ENCODE data around the gene COBL. TPM values are rescaled to one million over a fixed set of nuclear protein-coding genes. Genes with fewer than 3 reads are reported as not detected.

The COBL gene
- total and polyA plus RNA-seq, 2 experiments from 2014 or later: not detected

DNA sequence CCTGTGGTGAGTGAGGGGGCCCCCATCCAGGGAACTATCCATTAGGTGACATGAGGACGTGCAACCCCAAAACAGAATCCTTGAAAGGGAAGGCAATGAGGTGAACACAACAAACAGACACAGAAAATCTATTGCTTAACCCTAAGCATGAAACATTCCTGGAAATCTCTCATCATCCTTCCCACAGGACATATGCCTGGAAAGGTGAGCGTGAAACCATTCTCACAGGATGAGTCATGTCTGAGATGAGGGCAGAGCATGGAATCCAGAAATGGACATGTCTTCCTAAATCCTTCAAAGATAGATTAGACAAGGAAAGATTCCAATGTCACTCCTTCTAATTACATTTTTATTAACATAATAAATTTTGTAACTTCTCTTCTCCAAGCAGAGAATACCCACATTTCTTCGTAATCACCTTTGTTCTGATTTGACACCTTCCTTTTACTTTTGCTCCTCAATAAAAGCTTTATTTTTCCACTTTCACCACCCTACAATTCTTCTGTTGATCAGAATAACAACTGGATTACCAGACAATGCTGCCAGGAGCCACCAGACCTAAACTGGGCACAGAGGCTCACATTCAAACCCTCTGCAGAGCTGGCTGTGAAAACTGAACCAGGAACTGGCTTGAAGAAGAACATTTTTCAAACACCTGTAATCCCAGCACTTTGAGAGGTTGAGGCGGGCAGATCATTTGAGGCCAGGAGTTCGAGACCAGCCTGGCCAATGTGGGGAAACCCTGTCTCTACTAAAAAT is 67.2 kb downstream of the COBL start:
- no peak overlapping the region for H2AFZ ChIP-seq
- no peaks in the 10 kb centered on the region for H3K4me1 ChIP-seq (ENCODE audit: insufficient read depth)
- no peak for TF ChIP-seq EZH2 (IDR thresholded peaks at IDR 0.05; ENCODE audit: insufficient read depth, poor library complexity, severe bottlenecking)
- no peak for TF ChIP-seq EZH2phosphoT487 (IDR thresholded peaks at IDR 0.05; ENCODE audit: insufficient read depth, low read depth)
- H3K36me3 ChIP-seq (ENCODE audit: low read depth): no peaks in the 10 kb centered on the region
- no peaks in the 10 kb centered on the region for H3K9me2 ChIP-seq (ENCODE audit: insufficient read depth)
- H3K79me2 ChIP-seq (ENCODE audit: insufficient read depth): no peaks in the 10 kb centered on the region
- H3K4me3 ChIP-seq: no peak overlapping the region
- H3K9me3 ChIP-seq (ENCODE audit: low read depth): no peaks in the 10 kb centered on the region
- H4K20me1 ChIP-seq (ENCODE audit: insufficient read depth): no peaks in the 10 kb centered on the region
- WGBS, 2 experiments (ENCODE audit: low coverage in 1 of 2, low lambda C conversion rate in 2 of 2, missing lambda C conversion rate in 2 of 2): 34 to 38% methylated on average over 5 of the region's 5 CpGs
- DNase-seq: no peak
- no peak overlapping the region for H3K9ac ChIP-seq
- no peak overlapping the region for H3K27ac ChIP-seq
- in situ Hi-C loops (cut with MboI): no loop called here
- no peak overlapping the region for H3K4me2 ChIP-seq (ENCODE audit: unreplicated experiment)
- H3K27me3 ChIP-seq (replicated peaks; ENCODE audit: insufficient read depth): no peaks in the 10 kb centered on the region
- no peaks in the 10 kb centered on the region for H3F3A ChIP-seq (ENCODE audit: insufficient read depth)

DNA sequence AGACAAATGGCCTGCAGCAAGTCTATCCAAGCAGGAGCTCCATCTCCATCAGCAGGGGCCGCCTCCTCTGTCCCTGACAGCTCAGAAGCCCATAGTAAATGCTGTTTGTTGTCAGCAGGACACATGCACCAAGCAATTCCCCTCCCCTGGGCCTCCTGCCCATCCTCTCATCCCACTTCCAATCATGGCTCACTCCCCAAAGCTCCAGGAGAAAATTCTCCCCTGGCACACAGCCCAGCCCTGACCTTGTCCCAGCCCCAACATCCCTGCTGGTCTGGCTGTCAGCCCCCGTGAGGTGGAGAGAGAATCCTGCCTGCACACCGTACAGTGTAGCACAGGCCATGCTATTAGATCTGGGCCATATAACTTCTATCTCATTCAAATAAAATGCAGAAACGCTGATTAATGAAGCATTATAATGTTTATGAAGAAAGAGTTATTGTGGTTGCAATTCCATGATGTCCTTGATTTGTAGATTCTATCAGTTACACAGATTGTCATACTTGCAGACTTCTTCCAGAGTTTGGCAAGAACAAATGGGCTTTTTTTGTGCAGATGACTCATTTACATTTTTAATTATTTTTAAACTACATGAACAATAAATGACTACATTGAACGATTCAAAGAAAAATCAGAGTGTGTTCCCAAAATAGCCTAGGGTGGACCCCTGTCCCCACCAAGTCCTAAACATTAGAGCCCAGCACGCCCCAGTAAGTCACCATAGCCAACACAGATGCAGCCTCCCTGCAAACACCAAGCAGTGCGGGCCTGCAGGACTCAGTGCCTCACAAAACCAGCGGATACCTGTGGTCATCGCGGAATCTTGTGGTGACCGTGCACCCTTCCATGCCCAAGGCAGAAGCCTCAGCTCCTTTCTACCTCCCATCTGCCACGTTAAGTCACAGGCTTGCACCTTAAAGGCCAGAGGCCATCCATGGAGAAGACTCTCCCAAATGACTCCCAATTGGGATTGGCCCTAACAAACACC is 70.1 kb downstream of the COBL start:
- in situ Hi-C loops (cut with MboI): no loop called here
- H3K4me3 ChIP-seq: no peak overlapping the region
- H2AFZ ChIP-seq: no peak overlapping the region
- no peak for DNase-seq
- H3K9ac ChIP-seq: no peak overlapping the region
- H3K9me3 ChIP-seq (ENCODE audit: low read depth): no peaks in the 10 kb centered on the region
- no peaks in the 10 kb centered on the region for H3F3A ChIP-seq (ENCODE audit: insufficient read depth)
- H3K4me1 ChIP-seq (ENCODE audit: insufficient read depth): no peaks in the 10 kb centered on the region
- H4K20me1 ChIP-seq (ENCODE audit: insufficient read depth): no peaks in the 10 kb centered on the region
- H3K36me3 ChIP-seq (ENCODE audit: low read depth): no peaks in the 10 kb centered on the region
- no peak overlapping the region for H3K27ac ChIP-seq
- H3K4me2 ChIP-seq (ENCODE audit: unreplicated experiment): no peak overlapping the region
- TF ChIP-seq EZH2 (IDR thresholded peaks at IDR 0.05; ENCODE audit: insufficient read depth, poor library complexity, severe bottlenecking) (no peak), EZH2phosphoT487 (IDR thresholded peaks at IDR 0.05; ENCODE audit: insufficient read depth, low read depth) (no peak)
- no peaks in the 10 kb centered on the region for H3K27me3 ChIP-seq (replicated peaks; ENCODE audit: insufficient read depth)
- no peaks in the 10 kb centered on the region for H3K9me2 ChIP-seq (ENCODE audit: insufficient read depth)
- WGBS, 2 experiments (ENCODE audit: low coverage in 1 of 2, low lambda C conversion rate in 2 of 2, missing lambda C conversion rate in 2 of 2): 25 to 28% methylated on average over 12 of the region's 12 CpGs
- no peaks in the 10 kb centered on the region for H3K79me2 ChIP-seq (ENCODE audit: insufficient read depth)

DNA sequence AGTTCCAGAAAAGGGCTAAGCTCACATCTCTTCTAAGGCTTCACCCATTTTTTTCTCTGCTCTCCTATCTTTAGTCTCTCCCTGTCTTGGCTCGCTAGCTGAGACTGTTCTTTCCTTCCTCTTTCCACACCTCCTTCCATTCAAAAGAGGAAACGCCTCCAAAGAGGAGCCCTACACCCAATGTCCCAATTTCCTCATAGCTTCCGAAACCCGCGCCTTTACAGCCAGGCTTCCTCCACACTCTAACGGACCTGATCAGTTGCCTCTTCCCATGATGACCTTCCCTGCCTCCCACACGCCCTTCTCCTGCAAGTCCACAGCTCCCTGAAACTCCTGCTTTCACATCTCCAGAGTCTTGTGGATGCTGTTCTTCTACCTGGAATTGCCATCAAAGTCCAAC is 71.7 kb downstream of the COBL start:
- in situ Hi-C loops (cut with MboI): no loop called here

DNA sequence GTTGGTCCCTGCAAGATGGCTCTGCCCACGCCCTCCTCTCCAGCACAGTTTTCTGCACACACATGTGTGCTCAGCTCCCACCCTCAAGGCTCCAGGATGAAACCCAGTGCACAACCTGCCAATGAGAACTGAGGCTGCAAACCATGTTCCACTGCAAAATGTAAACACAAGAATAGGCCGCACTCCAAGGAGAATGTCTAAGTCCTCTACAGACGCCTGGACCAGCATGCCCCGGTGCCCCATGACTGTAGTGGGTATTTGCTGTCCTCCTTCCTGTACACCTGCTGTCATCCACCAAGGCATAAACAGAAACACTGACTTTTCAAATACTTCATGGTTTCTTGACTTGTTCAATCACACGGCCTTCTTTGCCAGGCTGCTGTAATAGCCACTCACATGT is 72.6 kb downstream of the COBL start:
- H3K79me2 ChIP-seq (ENCODE audit: insufficient read depth): no peaks in the 10 kb centered on the region
- in situ Hi-C loops (cut with MboI): no loop called here

More for the DNA sequence above, 71.7 kb downstream of the COBL start:
- Histone ChIP-seq H3K9me3 (ENCODE audit: low read depth) (no peaks in the 10 kb centered on the region), H3K79me2 (ENCODE audit: insufficient read depth) (no peaks in the 10 kb centered on the region), H3K4me2 (ENCODE audit: unreplicated experiment) (no peak overlapping the region), H3F3A (ENCODE audit: insufficient read depth) (no peaks in the 10 kb centered on the region), H2AFZ (no peak overlapping the region), H3K4me1 (ENCODE audit: insufficient read depth) (no peaks in the 10 kb centered on the region), H3K9ac (no peak overlapping the region), H4K20me1 (ENCODE audit: insufficient read depth) (no peaks in the 10 kb centered on the region), H3K27me3 (replicated peaks; ENCODE audit: insufficient read depth) (no peaks in the 10 kb centered on the region), H3K36me3 (ENCODE audit: low read depth) (no peaks in the 10 kb centered on the region), H3K27ac (no peak overlapping the region), H3K9me2 (ENCODE audit: insufficient read depth) (no peaks in the 10 kb centered on the region), H3K4me3 (no peak overlapping the region)
- WGBS, 2 experiments (ENCODE audit: low coverage in 1 of 2, low lambda C conversion rate in 2 of 2, missing lambda C conversion rate in 2 of 2): 37 to 45% methylated on average over 7 of the region's 7 CpGs
- no peak for TF ChIP-seq EZH2phosphoT487 (IDR thresholded peaks at IDR 0.05; ENCODE audit: insufficient read depth, low read depth)
- no peak for TF ChIP-seq EZH2 (IDR thresholded peaks at IDR 0.05; ENCODE audit: insufficient read depth, poor library complexity, severe bottlenecking)
- no peak for DNase-seq

More for the DNA sequence above, 72.6 kb downstream of the COBL start:
- no peak overlapping the region for H2AFZ ChIP-seq
- no peak overlapping the region for H3K9ac ChIP-seq
- no peak overlapping the region for H3K4me2 ChIP-seq (ENCODE audit: unreplicated experiment)
- no peak for DNase-seq
- no peak for TF ChIP-seq EZH2phosphoT487 (IDR thresholded peaks at IDR 0.05; ENCODE audit: insufficient read depth, low read depth)
- TF ChIP-seq EZH2 (IDR thresholded peaks at IDR 0.05; ENCODE audit: insufficient read depth, poor library complexity, severe bottlenecking): no peak
- H3F3A ChIP-seq (ENCODE audit: insufficient read depth): no peaks in the 10 kb centered on the region
- H4K20me1 ChIP-seq (ENCODE audit: insufficient read depth): no peaks in the 10 kb centered on the region
- no peaks in the 10 kb centered on the region for H3K27me3 ChIP-seq (replicated peaks; ENCODE audit: insufficient read depth)
- no peaks in the 10 kb centered on the region for H3K4me1 ChIP-seq (ENCODE audit: insufficient read depth)
- H3K9me2 ChIP-seq (ENCODE audit: insufficient read depth): no peaks in the 10 kb centered on the region
- no peak overlapping the region for H3K4me3 ChIP-seq
- WGBS, 2 experiments (ENCODE audit: low coverage in 1 of 2, low lambda C conversion rate in 2 of 2, missing lambda C conversion rate in 2 of 2): 39 to 44% methylated on average over 5 of the region's 5 CpGs
- no peaks in the 10 kb centered on the region for H3K9me3 ChIP-seq (ENCODE audit: low read depth)
- H3K27ac ChIP-seq: no peak overlapping the region
- no peaks in the 10 kb centered on the region for H3K36me3 ChIP-seq (ENCODE audit: low read depth)

Data from GM23248 (cell line).